Nasal cavity respiratory epithelium epithelial cell of viscerocranial mucosa (primary cell): ENCODE results near the gene SEMA3F. TPM values are rescaled to one million over a fixed set of nuclear protein-coding genes. Genes with fewer than 3 reads are reported as not detected.

Experiments used
- total RNA-seq: library from RNA; depleted of rRNA; stranded (reverse); fragments of >200 nt; gene quantifications from 2 replicates; pipeline ENCODE4 v1.2.3, GENCODE V29; 2014

Gene SEMA3F
- total RNA-seq: 37.3 and 205 TPM in 2 replicates

DNA sequence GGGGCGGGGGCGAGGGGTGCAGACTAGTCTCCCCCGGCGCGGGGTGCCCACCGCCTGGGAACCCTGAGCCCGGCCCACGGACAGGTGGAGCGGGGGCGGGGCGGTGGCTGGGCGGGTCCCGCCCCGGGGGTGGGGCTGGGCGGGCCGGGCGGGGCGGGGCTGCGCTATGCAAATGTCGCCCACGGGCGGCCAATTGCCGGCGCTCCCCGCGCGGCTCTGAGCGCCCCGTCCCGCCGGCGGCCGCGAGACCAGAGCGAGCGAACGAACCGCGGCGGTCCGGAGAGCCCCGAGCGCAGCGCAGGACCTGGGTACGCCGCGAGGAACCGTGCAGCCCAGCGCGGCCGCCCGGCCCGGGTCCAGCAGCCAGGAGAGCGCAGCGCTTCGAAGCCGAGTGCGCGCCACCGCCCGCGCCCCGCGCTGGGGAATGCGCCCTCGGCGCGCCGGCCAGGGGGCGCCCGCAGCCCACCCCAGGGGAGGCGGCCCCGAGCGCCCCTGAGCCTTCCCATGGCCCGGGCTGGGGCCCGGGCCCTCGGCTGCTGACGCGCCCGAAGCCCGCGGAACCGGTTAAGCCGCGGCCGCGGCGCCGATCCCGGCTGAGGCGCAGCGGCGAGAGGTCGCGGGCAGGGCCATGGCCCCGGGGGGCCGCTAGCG lies at the start of gene SEMA3F:
Gene SEMA3F, plus strand, starts transcription at position 485 of the 651 bp plus-strand sequence. CDS start 4,299 bp downstream, outside the sequence.

DNA sequence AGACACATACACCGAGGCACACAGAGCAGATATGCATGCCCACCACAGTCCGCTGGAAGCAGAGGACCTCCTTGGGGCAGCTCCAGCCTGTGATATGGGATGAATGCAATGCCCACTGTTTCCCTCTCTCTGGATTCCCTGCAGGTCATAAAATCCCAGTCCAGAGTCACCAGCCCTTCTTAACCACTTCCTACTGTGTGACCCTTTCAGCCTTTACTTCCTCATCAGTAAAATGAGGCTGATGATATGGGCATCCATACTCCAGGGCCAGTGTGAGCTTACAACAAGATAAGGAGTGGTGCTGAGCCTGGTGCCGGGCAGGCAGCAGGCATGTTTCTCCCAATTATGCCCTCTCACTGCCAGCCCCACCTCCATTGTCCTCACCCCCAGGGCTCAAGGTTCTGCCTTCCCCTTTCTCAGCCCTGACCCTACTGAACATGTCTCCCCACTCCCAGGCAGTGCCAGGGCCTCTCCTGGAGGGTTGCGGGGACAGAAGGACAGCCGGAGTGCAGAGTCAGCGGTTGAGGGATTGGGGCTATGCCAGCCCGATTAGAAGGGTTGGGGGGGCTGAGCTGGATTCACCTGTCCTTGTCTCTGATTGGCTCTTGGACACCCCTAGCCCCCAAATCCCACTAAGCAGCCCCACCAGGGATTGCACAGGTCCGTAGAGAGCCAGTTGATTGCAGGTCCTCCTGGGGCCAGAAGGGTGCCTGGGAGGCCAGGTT lies 36.0 kb downstream of the SEMA3F start, which contains the start of gene GNAT1:
Gene GNAT1, plus strand, starts transcription at position 675 of the 725 bp plus-strand sequence. CDS start 116 bp downstream, outside the sequence.

DNA sequence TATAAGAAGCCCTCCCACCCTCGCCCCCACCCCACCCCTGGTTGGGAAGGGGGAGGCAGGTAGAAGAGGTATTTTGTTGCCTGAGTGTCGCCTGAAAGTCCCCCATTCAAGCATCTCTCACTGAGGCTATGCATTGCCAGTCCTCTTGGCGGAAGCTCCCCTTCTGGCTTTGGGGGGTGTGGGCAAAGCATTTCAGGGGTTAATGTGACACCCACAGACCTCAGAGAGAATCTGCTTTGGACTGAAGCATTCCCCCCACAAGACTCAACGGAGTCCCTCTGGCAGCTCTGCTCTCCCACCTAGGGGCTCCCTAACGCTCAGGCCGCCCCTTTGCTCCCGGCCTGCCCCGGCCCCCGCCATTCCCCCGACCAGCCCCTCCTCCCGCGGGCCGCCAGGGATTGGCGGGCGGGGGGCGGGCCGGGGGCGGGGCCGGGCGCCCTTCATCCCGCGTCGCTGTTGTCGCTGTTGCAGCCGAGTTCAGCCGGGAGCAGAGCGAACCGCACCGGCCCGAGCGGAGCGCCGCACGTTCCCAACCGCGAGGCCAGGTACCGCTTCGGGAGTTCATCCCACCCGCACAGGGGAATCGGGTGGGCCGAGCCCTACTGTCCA lies 49.8 kb downstream of the SEMA3F start, which contains the start of gene SLC38A3:
Gene SLC38A3, plus strand, starts transcription at position 468 of the 609 bp plus-strand sequence. CDS start 8,929 bp downstream, outside the sequence.

DNA sequence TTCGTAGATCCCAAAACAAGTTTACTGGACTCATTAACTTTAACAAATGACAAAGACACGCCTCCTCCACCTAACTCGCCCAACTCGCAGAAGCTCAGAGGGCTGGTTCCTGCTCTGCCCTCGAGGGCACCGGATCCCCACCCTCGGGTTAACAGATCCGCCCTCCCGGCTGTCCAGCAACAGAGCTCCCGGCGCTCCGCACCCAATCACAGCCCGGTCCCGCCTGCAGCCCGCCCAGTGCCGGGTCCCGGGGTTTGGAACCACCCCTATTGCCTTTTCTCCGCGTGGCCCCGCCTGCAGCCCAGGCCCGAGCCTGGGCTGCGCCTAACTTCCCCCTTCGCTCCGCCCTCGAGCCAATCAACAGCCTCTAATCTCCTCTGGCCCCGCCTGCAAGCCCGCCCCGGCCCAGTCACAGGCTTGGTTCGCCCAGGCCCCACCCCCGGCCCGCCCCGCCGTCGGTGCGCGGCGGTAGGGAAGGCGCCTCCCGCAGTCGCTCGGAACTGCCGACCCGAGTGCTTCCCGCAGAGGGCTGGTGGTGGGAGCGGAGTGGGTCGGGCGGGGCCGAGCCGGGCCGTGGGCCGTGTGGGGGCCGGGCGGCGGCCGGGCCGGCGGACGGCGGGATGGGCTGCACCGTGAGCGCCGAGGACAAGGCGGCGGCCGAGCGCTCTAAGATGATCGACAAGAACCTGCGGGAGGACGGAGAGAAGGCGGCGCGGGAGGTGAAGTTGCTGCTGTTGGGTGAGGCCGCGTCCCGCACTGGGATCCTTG lies 80.8 kb downstream of the SEMA3F start, which contains the start of gene GNAI2:
Gene GNAI2, plus strand, starts transcription at position 489 of the 768 bp plus-strand sequence. Its CDS starts 132 bp downstream, at position 621.

Other genes starting within 250 kb of the SEMA3F start
- 17.1 TPM in 2 replicates for gene MON1A, start 225.5 kb upstream of the SEMA3F start, total RNA-seq
- gene RBM6, start 215.2 kb upstream of the SEMA3F start, total RNA-seq: 40.7 and 55.4 TPM in 2 replicates
- gene RBM5, start 66.4 kb upstream of the SEMA3F start, total RNA-seq: 103 and 202 TPM in 2 replicates
- not detected in 2 replicates for gene GNAT1, start 36.3 kb downstream of the SEMA3F start, total RNA-seq
- not detected in 2 replicates for gene SLC38A3, start 49.9 kb downstream of the SEMA3F start, total RNA-seq
- 82.7 and 168 TPM in 2 replicates for gene GNAI2, start 80.9 kb downstream of the SEMA3F start, total RNA-seq
- gene SEMA3B, start 113.8 kb downstream of the SEMA3F start, total RNA-seq: 5.1 and 7.5 TPM in 2 replicates
- gene LSMEM2, start 123.8 kb downstream of the SEMA3F start, total RNA-seq: not detected in 2 replicates
- gene IFRD2, start 137.1 kb downstream of the SEMA3F start, total RNA-seq: 117 and 171 TPM in 2 replicates
- 8.4 and 8.5 TPM in 2 replicates for gene HYAL3, start 144.1 kb downstream of the SEMA3F start, total RNA-seq
- 2.7 and 2.9 TPM in 2 replicates for gene NAA80, start 144.1 kb downstream of the SEMA3F start, total RNA-seq
- 4.5 and 5.8 TPM in 2 replicates for gene HYAL1, start 148.2 kb downstream of the SEMA3F start, total RNA-seq
- gene HYAL2, start 167.4 kb downstream of the SEMA3F start, total RNA-seq: 59.1 and 76.5 TPM in 2 replicates
- 15.7 and 26.0 TPM in 2 replicates for gene TUSC2, start 172.9 kb downstream of the SEMA3F start, total RNA-seq
- 14.9 and 19.8 TPM in 2 replicates for gene RASSF1, start 185.5 kb downstream of the SEMA3F start, total RNA-seq
- gene ZMYND10, start 190.4 kb downstream of the SEMA3F start, total RNA-seq: 0.21 and 0.34 TPM in 2 replicates
- 11.3 and 14.7 TPM in 2 replicates for gene NPRL2, start 195.5 kb downstream of the SEMA3F start, total RNA-seq
- gene CYB561D2, start 195.5 kb downstream of the SEMA3F start, total RNA-seq: 13.7 and 14.2 TPM in 2 replicates
- 28.0 and 33.0 TPM in 2 replicates for gene TMEM115, start 204.2 kb downstream of the SEMA3F start, total RNA-seq